ENCODE measurements around the gene GLCE.
"Not testable (repeated sequence)": the region's sequence is repeated elsewhere in the genome, so short reads cannot be mapped to it uniquely, and the experiment has no call there.

The GLCE gene

GRCh38 chr15:69290346-69291164 is 130.1 kb downstream of the GLCE start:
- no peak for FAIRE-seq

GRCh38 chr15:69291651-69292050 is 131.2 kb downstream of the GLCE start:
- not testable (repeated sequence) for FAIRE-seq; DNase-seq (ENCODE audit: insufficient read length, low spot score)

More at GRCh38 chr15:69290346-69291164, 130.1 kb downstream of the GLCE start:
- DNase-seq (ENCODE audit: insufficient read length, low spot score): no peak
- TF ChIP-seq, protein P1, sequence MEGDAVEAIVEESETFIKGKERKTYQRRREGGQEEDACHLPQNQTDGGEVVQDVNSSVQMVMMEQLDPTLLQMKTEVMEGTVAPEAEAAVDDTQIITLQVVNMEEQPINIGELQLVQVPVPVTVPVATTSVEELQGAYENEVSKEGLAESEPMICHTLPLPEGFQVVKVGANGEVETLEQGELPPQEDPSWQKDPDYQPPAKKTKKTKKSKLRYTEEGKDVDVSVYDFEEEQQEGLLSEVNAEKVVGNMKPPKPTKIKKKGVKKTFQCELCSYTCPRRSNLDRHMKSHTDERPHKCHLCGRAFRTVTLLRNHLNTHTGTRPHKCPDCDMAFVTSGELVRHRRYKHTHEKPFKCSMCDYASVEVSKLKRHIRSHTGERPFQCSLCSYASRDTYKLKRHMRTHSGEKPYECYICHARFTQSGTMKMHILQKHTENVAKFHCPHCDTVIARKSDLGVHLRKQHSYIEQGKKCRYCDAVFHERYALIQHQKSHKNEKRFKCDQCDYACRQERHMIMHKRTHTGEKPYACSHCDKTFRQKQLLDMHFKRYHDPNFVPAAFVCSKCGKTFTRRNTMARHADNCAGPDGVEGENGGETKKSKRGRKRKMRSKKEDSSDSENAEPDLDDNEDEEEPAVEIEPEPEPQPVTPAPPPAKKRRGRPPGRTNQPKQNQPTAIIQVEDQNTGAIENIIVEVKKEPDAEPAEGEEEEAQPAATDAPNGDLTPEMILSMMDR (IDR thresholded peaks at IDR 0.05; ENCODE audit: insufficient read depth, missing control alignments): no peak

- TF ChIP-seq, protein P1 (IDR thresholded peaks at IDR 0.05; ENCODE audit: insufficient read depth, missing control alignments): no peak
- DNase-seq (ENCODE audit: insufficient read length, low spot score): no peak
- FAIRE-seq: no peak
Observed at GRCh38 chr15:69292826-69293420, 132.5 kb downstream of the GLCE start.

DNA sequence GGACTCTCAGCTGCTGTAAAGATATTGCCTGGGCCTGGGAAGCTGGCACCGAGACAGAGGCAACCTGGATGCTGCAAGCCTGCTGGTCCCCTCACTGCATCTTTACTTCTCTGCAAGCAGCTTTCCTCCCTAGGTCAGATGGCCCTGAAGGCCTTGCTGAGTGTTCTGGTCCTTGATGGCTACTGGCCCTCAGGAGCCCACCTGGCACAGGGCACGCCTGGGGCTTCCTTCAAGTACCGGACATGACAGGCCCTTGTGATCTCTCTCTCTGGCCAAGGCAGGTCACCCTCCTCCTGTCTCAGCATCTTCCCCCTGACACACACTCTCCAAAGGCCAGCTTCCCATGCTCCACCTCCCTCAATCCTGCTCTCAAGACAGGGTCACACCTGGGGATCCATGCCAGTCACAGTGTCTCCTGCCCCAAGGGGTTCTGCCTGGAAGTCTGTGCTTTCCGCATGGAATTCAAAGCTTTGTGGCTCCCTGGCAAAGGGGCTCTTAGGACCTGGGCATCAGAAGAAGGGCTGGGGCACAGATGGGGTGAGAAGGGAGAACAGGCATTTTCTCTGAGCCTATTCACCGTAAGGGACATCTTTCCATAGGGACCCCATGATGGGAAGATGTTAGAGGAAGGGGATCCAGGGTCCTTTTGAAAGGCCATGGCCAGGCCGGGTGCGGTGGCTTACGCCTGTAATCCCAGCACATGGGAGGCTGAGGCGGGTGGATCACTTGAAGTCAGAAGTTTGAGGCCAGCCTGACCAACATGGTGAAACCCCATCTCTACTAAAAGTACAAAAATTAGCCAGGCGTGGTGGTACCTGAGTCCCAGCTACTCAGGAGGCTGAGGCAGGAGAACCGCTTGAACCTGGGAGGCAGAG is 133.5 kb downstream of the GLCE start:
- TF ChIP-seq, protein P1 (IDR thresholded peaks at IDR 0.05; ENCODE audit: insufficient read depth, missing control alignments): no peak
- FAIRE-seq: no peak

DNA sequence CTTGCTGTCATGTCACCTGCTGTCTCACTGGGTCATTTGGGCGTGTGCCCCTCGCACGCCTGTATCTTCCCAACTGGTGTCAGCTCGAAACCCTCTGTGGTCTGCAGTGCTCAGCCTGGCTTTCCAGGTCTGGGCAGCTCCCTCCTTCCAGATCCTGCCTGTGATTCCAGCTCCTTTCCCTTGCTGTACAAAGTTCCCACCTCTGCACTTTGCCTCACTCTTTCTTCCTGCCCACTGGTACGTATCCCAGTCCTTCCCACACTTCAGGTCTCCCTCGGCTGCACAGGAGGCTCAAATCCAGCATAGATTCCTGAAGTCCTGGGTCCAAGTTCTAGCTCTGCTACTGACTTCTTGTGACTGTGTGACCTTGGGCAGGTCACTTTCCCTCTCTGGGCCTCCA is 136.2 kb downstream of the GLCE start:
- TF ChIP-seq, protein P1 (IDR thresholded peaks at IDR 0.05; ENCODE audit: insufficient read depth, missing control alignments): no peak
- FAIRE-seq (no peak), DNase-seq (ENCODE audit: insufficient read length, low spot score) (no peak)

More for the DNA sequence above, 133.5 kb downstream of the GLCE start:
- DNase-seq (ENCODE audit: insufficient read length, low spot score): no peak

DNA sequence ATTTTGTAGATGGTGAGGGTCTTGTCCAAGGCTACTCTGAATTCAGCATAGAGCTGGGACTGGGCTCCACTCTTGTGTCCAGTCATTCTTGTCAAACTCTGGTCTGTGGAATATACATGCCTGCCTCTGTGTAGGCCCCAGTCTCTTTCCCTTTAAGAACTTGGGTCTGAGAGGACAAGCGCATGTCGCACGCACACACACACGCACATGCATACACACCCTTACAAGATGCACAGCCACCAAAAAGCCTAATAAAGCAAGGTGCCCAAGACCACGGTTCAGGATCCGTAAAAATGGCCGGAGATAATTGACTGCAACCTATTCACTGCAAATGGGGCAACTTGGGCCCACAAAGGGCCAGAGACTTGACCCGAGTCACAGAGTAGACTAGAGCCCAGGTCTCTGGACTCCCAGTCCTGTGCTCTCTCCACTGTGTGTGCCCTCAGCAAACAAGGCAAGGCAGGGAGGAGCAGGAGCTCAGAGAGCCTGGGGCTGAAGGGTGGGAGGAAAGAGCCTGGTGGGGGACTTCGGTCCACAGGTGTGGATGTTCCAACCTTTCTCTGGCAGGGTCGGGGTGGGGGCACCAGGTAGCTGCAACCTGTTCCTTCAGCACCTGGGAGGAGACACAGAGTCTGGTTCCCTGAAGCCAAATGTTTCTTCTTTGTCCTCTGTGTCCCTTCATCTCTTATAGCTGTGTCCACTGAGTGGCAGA is 137.4 kb downstream of the GLCE start:
- no peak for FAIRE-seq
- DNase-seq (ENCODE audit: insufficient read length, low spot score): no peak

More for the DNA sequence above, 137.4 kb downstream of the GLCE start:
- TF ChIP-seq, protein P1 (IDR thresholded peaks at IDR 0.05; ENCODE audit: insufficient read depth, missing control alignments): no peak
